NT2/D1 (cell line): Measurements from ENCODE around the gene CDC42BPA.
"Not testable (repeated sequence)": the region's sequence is repeated elsewhere in the genome, so short reads cannot be mapped to it uniquely, and the experiment has no call there.

Experiments used
- SUZ12 ChIP-seq: IDR thresholded peaks from 2 replicates; pipeline ENCODE4 v1.6.1; 2011; ENCODE audit not compliant: insufficient read length, insufficient read depth; ENCODE audit errors: extremely low read depth
- YY1 ChIP-seq: IDR thresholded peaks from 2 replicates; pipeline ENCODE4 v1.6.1; 2011; ENCODE audit not compliant: insufficient read length, insufficient read depth
- ZNF274 ChIP-seq: IDR thresholded peaks from 2 replicates; pipeline ENCODE4 v1.6.1; 2011; ENCODE audit warnings: mild to moderate bottlenecking, low read depth, low read length

GRCh38 chr1:226999579-226999978 lies 318.7 kb downstream of the CDC42BPA start:
- TF ChIP-seq ZNF274, YY1, SUZ12: not testable (repeated sequence)
